Stimulated activated CD4-positive, alpha-beta T cell treated with anti-CD3 and anti-CD28 coated beads, Interleukin-1b, Interleukin-23, amount 100 ng/mL, for 1 hour (primary cell): ENCODE results near the gene GOLGA6D.
"Not testable (repeated sequence)": the region's sequence is repeated elsewhere in the genome, so short reads cannot be mapped to it uniquely, and the experiment has no call there.

Source experiments
- DNase-seq, 2 donors: peaks; one replicate each; pipeline ENCODE4 v3.0.0-alpha.2; 2020; ENCODE audit warnings: low read depth in 2 of 2

Gene GOLGA6D

DNA sequence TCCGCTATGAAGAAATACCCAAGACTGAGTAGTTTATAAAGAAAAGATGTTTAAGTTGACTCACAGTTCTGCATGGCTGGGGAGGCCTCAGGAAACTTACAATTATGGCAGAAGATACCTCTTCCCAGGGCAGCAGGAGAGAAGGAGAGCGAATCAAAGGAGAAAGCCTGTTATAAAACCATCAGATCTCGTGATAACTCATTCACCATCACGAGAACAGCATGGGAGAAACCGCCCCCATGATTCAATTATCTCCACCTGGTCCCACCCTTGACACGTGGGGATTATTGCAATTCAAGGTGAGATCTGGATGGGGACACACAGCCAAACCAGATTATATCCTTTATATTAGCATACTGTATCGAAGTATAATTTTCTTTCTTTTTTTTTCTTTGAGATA, 49.5 kb downstream of the GOLGA6D start:
- DNase-seq = not testable (repeated sequence)

DNA sequence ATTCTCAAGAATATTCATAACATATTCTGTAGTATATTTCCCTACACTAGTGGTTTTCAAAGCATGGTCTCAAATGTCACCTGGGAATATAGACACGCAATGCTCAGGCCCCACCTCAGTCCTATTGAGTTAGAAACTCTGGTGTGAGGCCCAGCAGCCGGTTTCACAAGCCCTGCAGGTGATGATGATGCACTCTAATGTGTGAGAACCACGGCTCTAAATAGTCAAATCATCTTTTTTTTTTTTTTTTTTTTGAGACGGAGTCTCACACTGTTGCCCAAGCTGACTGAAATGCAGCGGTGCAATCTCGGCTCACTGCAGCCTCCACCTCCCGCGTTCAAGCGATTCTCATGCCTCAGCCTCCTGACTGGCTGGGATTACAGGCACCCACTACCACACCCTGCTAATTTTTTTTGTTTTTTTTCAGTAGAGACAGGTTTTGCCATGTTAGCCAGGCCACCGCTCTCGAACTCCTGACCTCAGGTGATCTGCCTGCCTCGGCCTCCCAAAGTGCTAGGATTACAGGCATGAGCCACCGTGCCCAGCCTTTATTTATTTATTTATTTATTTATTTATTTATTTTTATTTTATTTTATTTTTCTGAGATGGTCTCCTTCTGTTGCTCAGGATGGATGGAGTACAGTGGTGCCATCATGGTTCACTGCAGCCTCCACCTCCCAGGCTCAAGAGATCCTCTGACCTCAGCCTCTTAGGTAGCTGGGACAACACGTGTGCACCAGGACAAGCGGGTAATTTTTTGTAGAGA, 51.2 kb downstream of the GOLGA6D start:
- not testable (repeated sequence) for DNase-seq

DNA sequence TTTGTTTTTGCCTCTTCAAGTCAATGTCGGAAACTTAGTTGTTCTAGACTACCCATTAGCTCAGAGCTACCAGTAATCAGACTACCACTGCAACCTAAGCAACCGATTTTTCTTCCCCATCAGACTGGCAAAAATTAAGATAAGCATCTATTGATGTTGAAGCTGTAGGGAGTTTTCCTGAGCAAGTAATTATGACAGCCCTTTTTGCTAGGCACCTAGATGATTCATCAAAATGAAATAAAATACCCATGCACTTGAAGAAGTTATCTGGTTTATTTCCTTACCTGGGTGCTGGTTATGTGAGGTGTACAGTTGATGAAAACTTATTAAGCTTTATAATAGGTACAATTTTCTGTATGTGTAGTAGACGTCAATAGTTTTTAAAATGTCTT, 52.7 kb downstream of the GOLGA6D start:
- DNase-seq = no peak

DNA sequence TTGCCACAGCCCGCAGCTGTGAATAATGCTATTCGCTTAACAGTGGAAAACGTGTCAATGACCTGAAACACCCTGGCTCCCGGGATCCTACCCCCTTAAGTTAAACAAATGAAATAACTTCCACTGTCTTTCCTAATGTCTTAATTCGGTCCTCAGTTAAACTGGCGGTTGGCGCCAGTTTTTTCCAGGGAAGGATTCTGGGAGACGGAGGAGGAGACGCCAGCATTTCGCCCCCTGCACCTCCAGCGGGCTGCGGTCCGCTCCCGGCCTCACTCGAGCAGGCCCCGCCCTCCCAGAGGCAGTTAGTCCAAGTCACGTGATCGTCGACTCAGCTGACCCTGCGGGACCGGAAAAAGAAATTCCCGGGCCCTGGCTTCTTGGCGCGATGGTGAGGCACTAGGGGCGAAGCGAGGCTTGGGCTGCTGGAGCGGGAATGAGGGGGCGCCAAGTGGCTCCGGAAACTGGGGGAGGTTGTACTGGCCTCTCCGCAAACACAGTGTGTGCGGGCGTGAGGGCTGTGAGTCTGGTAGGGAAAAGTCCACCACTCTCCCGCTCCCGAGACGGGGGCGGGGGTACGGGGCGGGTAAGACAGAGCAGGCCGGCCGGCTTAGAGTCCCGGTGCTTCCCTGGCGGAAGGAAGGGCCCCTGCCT, 53.2 kb downstream of the GOLGA6D start, which contains the start of gene COMMD4:
COMMD4 (plus strand) TSS at position 359 of the 651 bp plus-strand sequence; CDS start at position 386, 27 bp downstream.
- peak; percentile 15 to 68 for DNase-seq

DNA sequence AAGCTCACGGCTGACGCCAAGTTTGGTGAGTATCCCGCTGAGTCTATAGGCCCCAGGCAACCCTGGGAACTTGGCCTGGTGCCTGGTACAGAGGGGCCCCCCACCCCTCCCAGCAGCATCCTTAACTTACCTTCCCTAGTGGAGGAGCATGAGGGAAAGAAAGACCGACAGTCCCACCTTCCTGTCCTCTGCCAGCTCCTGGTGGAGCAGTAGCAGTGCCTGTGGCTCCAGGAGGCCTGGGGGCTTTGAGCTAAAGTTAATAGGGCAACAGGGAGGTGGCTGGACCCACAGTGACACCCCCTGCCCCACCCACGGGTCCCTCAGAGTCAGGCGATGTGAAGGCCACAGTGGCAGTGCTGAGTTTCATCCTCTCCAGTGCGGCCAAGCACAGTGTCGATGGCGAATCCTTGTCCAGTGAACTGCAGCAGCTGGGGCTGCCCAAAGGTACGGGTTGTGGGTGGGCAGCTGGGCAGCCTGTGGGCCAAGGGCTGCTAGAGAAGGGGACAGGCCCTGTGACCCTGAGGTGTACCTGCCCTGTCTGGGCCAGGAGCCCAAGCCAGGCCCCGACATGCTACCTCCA, 56.1 kb downstream of the GOLGA6D start:
- no peak for DNase-seq

DNA sequence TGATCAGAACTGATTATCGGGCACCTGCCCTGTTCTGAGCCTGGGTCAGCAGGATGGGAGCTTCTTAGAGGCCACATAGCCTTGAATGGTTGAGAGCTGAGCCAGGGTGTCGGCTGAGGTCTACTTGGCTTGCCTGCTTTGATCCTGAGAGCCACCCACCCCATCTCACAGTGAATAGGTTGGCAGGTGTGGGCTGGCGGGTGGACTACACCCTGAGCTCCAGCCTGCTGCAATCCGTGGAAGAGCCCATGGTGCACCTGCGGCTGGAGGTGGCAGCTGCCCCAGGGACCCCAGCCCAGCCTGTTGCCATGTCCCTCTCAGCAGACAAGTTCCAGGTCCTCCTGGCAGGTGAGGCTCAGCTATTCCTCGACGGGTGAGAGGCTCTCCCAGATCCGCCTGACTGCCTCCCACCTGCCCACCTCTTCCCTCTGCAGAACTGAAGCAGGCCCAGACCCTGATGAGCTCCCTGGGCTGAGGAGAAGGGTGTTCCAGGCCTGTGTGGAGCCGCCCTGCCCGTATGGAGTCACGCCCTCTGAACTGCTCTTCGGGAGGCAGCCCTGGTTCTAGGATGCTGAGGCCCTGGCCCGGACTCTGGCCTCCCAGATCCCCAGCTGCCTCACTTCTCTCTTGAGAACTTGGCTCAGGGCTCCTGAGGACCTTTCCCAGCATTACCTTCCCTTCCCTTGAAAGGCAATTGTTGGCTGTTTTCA, 57.1 kb downstream of the GOLGA6D start:
- DNase-seq = no peak

DNA sequence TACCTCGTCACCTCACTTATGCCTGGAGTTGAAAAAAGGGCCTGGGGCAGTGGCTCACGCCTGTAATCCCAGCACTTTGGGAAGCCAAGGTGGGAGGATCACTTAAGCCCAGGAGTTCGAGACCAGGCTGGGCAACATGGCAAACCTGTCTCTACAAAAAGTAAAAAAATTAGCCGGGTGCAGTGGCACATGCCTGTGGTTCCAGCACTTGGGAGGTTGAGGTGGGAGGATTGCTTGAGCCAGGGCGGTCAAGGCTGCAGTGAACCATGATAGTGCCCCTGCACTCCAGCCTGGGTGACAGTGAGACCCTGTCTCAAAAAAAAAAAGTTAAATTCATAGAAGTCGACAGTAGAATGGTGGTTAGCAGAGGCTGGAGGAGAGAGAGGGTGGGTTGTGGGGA, 59.6 kb downstream of the GOLGA6D start:
- DNase-seq = no peak

DNA sequence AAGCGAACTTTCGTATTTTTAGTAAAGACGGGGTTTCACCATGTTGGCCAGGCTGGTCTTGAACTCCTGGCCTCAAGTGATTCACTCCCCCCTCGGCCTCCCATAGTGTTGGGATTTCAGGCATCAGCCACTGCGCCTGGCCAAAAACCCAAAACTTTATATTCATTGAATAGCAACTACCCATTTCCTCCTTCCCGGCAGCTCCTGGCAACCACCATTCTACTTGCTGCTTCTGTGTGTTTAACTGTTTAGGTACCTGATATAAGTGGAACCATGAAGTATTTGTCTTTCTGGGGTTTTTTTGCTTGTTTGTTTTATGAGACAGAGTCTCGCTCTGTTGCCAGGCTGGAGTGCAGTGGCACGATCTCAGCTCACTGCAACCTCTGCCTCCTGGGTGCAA, 61.3 kb downstream of the GOLGA6D start:
- not testable (repeated sequence) for DNase-seq
